ENCODE results near the gene NOTCH4.

Gene NOTCH4

DNA sequence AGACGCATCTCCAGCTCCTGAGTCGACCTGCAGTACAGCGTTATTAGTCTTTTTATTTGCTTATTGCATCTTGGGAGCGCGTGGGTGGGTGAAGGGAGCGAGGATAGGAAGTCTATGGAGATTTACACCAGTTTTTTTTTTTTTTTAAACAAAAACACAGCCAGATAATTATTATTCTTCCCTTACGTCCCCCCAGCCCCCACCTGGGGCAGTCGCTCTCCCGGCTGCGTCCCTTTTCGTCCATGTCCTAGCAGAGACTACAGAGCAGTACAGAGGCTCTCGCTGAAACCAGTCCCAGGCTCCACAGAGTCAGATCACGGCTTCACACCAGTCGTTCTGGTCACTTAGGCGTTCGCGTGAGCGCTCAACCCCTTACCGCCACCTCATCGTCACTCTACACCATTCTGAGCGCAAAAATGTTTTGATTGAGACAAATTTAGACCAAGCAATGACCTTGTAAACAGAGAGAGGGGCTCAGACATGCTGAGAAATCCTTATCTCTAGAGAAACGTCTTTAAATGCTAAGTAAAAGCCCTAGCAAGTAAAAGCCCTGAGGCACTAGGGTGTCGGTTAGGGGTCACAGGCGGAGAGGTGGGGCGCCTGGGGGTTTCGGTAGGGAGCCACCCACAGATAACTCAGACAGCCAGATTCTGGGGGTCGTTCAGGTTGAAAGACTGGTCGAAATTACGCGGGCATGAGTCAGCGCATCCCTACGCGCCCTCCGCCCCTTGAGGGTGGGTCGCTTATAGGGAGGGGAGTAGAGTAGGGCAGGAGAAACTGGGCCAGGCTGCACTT, 70.9 kb downstream of the NOTCH4 start:
- Histone ChIP-seq H3K4me1 (ENCODE audit: control insufficient read depth in 2 of 2, insufficient read depth in 2 of 2, low read length in 2 of 2) (peaks cover 13 to 21% of the 10 kb centered on the region in 2 donors), H3K9me3 (ENCODE audit: control insufficient read depth in 2 of 2, low read length in 2 of 2) (no peaks in the 10 kb centered on the region), H3K4me3 (ENCODE audit: low read length in 2 of 2) (peak overlapping the region; percentile 82 to 94)

DNA sequence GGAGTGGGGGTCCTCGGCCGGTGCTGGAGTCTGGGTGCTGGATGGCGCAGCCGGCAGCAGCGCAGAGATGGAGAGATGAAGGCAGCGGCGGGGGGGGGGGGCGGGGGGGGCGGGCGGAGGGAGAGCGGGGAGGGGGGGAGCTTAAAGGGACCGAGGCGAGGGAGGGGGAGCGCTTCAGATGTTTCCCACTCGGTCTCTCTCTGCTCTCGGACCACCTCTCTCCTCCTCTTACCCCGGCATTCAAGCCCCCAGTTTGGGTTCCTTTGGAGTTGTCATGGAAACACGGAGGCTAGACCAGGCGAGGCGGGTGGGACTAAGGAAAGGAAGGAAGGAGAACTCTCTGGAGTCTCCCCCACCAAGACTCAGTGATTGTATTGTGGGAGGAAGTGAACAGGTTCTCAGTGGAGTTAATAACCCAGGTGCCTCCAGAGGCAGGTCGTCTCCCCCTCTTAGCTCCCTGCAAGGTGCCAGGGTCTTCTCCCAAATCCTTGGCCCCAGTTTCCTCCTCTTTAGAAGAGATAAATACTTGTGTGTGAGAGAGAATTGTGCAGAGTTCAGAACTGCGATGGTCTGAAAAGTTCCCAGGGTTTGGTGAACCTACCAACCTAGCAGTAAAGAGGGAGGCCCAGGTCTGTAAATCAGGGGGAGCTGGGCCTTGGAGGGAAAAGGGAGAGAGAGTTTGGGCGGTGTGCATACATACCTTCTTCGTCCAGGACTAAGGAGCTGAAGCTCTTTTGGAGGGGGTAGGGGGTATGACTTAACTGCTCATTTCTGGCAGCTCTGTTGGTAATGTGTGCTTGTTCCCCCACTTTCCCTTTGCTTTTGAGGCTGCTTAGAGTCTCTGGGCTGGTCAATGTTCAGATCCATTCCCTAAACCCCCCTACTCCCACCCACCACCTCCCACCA, 71.8 kb downstream of the NOTCH4 start, which contains the start of gene PRRT1:
TSS of gene PRRT1 (minus strand) at position 77 of the 906 bp plus-strand sequence. CDS start 112 bp downstream, outside the sequence.
- Histone ChIP-seq H3K4me1 (ENCODE audit: control insufficient read depth in 2 of 2, insufficient read depth in 2 of 2, low read length in 2 of 2) (peaks cover 13 to 21% of the 10 kb centered on the region in 2 donors), H3K4me3 (ENCODE audit: low read length in 2 of 2) (peak within 1 kb of the TSS; percentile 21 to 94), H3K27ac (ENCODE audit: low read depth in 2 of 2, low read length in 2 of 2) (peak within 1 kb of the TSS in 1 of 2 donors; percentile 92), H3K9me3 (ENCODE audit: control insufficient read depth in 2 of 2, low read length in 2 of 2) (no peaks in the 10 kb centered on the region), H3K36me3 (ENCODE audit: control insufficient read depth in 2 of 2, insufficient read depth in 2 of 2, low read length in 2 of 2) (peaks cover 0 to 2% of the 10 kb centered on the region in 2 donors), H3K27me3 (ENCODE audit: control insufficient read depth in 2 of 2, insufficient read depth in 2 of 2, low read length in 2 of 2) (no peaks in the 10 kb centered on the region), H3K9ac (ENCODE audit: low read depth in 1 of 2, low read length in 2 of 2) (peak within 1 kb of the TSS; percentile 17 to 65)

More for the DNA sequence above, 70.9 kb downstream of the NOTCH4 start:
- Histone ChIP-seq H3K36me3 (ENCODE audit: control insufficient read depth in 2 of 2, insufficient read depth in 2 of 2, low read length in 2 of 2) (peaks cover 5 to 9% of the 10 kb centered on the region in 2 donors), H3K27me3 (ENCODE audit: control insufficient read depth in 2 of 2, insufficient read depth in 2 of 2, low read length in 2 of 2) (no peaks in the 10 kb centered on the region), H3K27ac (ENCODE audit: low read depth in 2 of 2, low read length in 2 of 2) (peak overlapping the region; percentile 77 to 92), H3K9ac (ENCODE audit: low read depth in 1 of 2, low read length in 2 of 2) (peak overlapping the region; percentile 52 to 65)

DNA sequence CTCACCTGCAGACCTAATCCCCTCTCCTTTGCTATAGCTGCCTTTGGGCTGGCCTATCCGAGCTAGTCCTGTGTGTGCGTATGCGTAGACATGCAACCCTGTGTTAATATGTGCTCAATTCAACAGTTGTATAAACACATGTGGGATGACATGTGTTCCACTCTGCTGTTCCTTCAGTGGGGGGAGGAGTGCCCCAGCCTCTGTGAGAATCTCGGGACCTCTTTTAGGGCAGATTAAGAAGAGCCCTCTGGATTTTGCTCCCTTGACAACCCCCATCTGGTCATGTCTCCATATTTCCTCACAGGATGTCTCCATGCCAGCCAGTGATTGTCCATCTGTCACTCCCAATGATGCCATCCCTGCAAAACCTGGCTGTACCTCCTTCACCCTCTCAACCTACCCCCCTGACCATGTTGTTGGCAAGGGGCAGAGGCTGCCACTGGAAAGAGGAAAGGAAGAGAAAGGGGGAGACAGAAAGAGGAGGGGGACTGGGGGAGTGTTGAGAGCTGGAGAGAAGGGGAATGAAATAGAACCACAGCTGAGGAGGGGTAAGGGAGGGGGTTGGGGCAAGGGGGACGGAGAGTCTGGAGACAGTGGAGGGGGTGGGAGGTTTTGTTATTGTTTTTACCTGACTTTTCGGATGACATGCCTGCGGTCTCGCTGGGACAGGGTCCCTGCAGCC, 72.5 kb downstream of the NOTCH4 start:
- peaks cover 13 to 21% of the 10 kb centered on the region in 2 donors for H3K4me1 ChIP-seq (ENCODE audit: control insufficient read depth in 2 of 2, insufficient read depth in 2 of 2, low read length in 2 of 2)
- H3K27me3 ChIP-seq (ENCODE audit: control insufficient read depth in 2 of 2, insufficient read depth in 2 of 2, low read length in 2 of 2) = no peaks in the 10 kb centered on the region
- peak overlapping the region in 1 of 2 donors; percentile 67 for H3K4me3 ChIP-seq (ENCODE audit: low read length in 2 of 2)
- H3K9me3 ChIP-seq (ENCODE audit: control insufficient read depth in 2 of 2, low read length in 2 of 2) = no peaks in the 10 kb centered on the region
- no peak overlapping the region for H3K27ac ChIP-seq (ENCODE audit: low read depth in 2 of 2, low read length in 2 of 2)
- H3K9ac ChIP-seq (ENCODE audit: low read depth in 1 of 2, low read length in 2 of 2) = no peak overlapping the region
- no peaks in the 10 kb centered on the region for H3K36me3 ChIP-seq (ENCODE audit: control insufficient read depth in 2 of 2, insufficient read depth in 2 of 2, low read length in 2 of 2)

DNA sequence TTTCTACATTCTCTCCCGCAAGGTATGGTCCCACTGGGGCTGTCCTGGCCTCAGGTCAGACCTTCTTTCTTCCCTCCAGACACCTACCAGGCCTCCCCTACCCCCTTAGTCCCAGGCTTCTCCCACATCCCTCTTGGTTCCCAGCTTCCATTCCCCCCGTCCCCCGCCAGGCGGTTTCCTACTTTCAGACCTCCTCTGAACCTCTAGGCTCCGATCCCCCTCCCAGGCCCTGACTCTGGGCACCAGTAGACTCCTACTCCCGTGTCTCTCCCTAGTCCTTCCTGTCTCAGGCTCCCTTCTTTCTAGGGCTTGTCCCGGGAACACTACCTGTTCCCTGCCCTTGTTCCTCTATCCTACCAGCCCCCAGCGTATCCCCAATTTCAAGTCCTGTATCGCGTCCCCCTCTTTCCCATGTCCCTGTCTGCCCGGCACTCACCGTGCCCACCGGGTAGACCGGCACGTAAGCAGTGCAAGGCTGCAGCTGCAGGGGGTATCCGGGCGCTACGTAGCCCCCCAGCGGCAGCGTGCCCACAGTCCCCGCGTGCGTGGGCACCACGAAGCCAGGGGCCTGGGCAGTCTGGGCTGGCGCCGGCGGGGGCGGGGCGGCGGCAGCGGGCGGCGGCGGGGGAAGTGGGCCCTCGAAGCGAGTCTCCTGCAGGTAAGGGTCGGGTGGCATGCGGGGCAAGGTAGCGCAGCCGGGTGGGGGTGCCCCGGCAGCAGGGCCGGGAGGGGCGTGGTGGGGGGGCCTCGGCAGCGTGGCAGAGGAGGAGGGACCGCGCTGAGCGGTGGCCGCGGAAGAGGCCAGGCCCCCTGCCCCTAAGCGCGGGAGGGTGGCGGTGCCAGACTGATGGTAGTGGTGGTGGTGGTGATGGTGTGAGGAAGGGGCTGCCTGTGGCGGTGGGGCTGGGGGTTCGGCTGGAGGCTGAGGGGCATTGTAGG, 73.7 kb downstream of the NOTCH4 start:
- Histone ChIP-seq H3K9ac (ENCODE audit: low read depth in 1 of 2, low read length in 2 of 2) (no peak overlapping the region), H3K27me3 (ENCODE audit: control insufficient read depth in 2 of 2, insufficient read depth in 2 of 2, low read length in 2 of 2) (no peaks in the 10 kb centered on the region), H3K4me3 (ENCODE audit: low read length in 2 of 2) (no peak overlapping the region), H3K27ac (ENCODE audit: low read depth in 2 of 2, low read length in 2 of 2) (no peak overlapping the region), H3K36me3 (ENCODE audit: control insufficient read depth in 2 of 2, insufficient read depth in 2 of 2, low read length in 2 of 2) (no peaks in the 10 kb centered on the region), H3K4me1 (ENCODE audit: control insufficient read depth in 2 of 2, insufficient read depth in 2 of 2, low read length in 2 of 2) (peaks cover 7 to 19% of the 10 kb centered on the region in 2 donors), H3K9me3 (ENCODE audit: control insufficient read depth in 2 of 2, low read length in 2 of 2) (no peaks in the 10 kb centered on the region)

DNA sequence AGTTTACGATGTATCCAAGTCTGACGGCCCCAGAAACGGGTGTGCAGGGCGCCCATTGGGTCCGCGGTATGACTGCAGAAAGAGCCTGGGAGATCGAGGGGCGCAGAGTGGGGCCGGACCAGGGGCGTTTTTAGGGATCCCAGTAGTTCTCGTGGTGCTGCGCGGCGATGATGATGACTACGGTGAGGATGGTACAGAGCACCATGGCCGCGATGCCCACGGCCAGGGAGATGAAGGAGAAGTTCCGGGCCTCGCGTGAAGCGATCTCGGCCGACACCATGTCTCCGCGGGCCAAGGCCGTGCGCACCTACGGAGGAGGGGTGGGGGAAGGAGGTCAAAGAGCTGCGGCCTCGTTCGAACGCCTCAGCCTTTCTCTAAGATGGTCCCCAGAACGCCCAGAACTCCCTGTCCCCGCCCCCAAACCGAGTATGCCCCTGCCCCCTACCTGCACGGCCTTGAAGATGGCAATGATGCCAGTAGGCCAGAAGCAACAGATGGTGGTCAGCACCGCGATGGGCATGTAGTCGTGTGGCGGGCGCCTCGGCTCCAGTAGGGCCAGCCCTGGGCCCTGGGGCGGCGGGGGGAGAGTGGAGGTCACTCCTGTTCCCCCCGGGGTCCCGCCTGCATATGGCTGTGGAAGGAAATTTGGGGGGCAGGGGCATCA, 74.6 kb downstream of the NOTCH4 start:
- H3K4me3 ChIP-seq (ENCODE audit: low read length in 2 of 2) = no peak overlapping the region

DNA sequence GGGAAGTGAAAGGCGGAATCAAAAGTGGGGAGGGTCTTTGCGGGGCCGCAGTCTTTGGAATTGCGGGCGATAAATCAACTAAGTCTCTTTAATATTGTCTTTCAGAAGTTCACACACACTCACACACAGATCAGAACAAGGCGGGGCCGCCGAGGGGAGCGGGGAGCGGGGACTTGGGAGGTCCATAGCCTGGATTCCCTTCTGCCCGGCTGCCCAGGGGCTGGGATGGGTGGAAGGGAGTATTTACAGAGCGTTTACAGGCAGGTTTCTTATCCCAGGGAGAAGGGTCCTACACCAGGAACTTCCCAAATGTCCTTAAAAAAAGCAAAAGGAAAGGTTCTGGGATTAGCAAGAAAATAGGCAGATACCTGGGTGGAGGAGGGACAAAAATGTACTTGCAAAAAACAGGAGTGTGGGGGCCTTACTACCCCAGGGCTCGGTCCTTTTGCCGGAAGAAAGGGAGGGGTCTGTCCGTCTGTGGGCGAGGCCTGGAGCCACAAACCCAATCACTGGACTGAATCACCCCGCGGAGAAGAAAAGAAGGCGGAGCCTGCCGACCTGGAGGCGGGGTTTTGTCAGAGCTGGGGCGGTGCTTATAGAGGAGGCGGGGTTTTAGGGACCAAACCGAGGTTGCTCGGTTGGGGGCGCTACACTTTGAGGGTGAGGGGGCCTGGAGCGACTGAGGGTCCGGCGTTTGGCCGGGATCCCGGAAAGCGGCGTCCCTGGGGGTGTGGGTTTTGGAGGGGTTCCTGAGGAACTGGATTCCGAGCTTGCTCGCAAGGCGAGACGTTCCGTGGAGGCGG, 75.4 kb downstream of the NOTCH4 start:
- H3K27me3 ChIP-seq (ENCODE audit: control insufficient read depth in 2 of 2, insufficient read depth in 2 of 2, low read length in 2 of 2) = no peaks in the 10 kb centered on the region
- H3K4me1 ChIP-seq (ENCODE audit: control insufficient read depth in 2 of 2, insufficient read depth in 2 of 2, low read length in 2 of 2) = peaks cover 0 to 11% of the 10 kb centered on the region in 2 donors
- H3K27ac ChIP-seq (ENCODE audit: low read depth in 2 of 2, low read length in 2 of 2) = no peak overlapping the region

More for the DNA sequence above, 74.6 kb downstream of the NOTCH4 start:
- H3K36me3 ChIP-seq (ENCODE audit: control insufficient read depth in 2 of 2, insufficient read depth in 2 of 2, low read length in 2 of 2) = no peaks in the 10 kb centered on the region
- no peak overlapping the region for H3K27ac ChIP-seq (ENCODE audit: low read depth in 2 of 2, low read length in 2 of 2)
- H3K9me3 ChIP-seq (ENCODE audit: control insufficient read depth in 2 of 2, low read length in 2 of 2) = no peaks in the 10 kb centered on the region
- H3K9ac ChIP-seq (ENCODE audit: low read depth in 1 of 2, low read length in 2 of 2) = peak overlapping the region in 1 of 2 donors; percentile 24
- H3K27me3 ChIP-seq (ENCODE audit: control insufficient read depth in 2 of 2, insufficient read depth in 2 of 2, low read length in 2 of 2) = no peaks in the 10 kb centered on the region
- H3K4me1 ChIP-seq (ENCODE audit: control insufficient read depth in 2 of 2, insufficient read depth in 2 of 2, low read length in 2 of 2) = peaks cover 0 to 9% of the 10 kb centered on the region in 2 donors

DNA sequence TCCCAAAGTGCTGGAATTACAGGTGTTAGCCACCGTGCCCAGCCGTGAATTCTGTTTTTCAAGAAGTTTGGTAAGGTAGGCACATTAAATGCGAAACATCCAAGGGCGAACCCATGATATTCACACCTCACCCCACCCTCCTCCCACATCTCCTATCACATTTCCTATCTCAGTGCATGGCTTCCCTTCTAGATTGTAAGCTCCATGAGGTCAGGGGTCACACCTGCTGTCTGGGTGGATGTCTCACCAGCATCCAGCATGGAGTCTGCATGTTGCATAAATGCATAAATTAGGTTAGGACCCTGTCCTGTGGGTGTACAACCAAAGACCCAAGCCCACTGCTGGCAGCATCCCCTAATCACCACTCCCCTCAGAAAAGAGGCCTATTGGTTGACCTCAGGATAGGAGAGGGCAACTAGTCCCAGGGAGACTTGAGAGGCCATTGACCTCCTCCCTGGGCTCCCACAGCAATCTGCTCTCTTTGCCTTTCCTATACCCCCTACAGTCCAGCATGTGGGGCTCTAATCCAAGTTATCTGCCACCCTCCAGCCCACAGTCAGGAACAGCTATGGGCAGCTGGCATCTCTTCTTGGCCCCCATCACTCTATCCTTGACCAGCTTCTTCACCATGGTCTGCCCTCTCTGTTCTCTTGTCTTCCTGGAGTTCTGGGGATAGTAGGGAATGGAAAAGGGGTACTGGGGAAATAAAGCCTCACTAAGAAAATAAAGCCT, 76.3 kb downstream of the NOTCH4 start:
- H3K4me1 ChIP-seq (ENCODE audit: control insufficient read depth in 2 of 2, insufficient read depth in 2 of 2, low read length in 2 of 2) = peaks cover 0 to 8% of the 10 kb centered on the region in 2 donors
- no peak overlapping the region for H3K9ac ChIP-seq (ENCODE audit: low read depth in 1 of 2, low read length in 2 of 2)
- H3K4me3 ChIP-seq (ENCODE audit: low read length in 2 of 2) = no peak overlapping the region
- H3K9me3 ChIP-seq (ENCODE audit: control insufficient read depth in 2 of 2, low read length in 2 of 2) = no peaks in the 10 kb centered on the region
- H3K27me3 ChIP-seq (ENCODE audit: control insufficient read depth in 2 of 2, insufficient read depth in 2 of 2, low read length in 2 of 2) = no peaks in the 10 kb centered on the region
- H3K27ac ChIP-seq (ENCODE audit: low read depth in 2 of 2, low read length in 2 of 2) = no peak overlapping the region
- H3K36me3 ChIP-seq (ENCODE audit: control insufficient read depth in 2 of 2, insufficient read depth in 2 of 2, low read length in 2 of 2) = no peaks in the 10 kb centered on the region

More for the DNA sequence above, 75.4 kb downstream of the NOTCH4 start:
- Histone ChIP-seq H3K9ac (ENCODE audit: low read depth in 1 of 2, low read length in 2 of 2) (peak overlapping the region; percentile 12 to 24), H3K36me3 (ENCODE audit: control insufficient read depth in 2 of 2, insufficient read depth in 2 of 2, low read length in 2 of 2) (no peaks in the 10 kb centered on the region), H3K9me3 (ENCODE audit: control insufficient read depth in 2 of 2, low read length in 2 of 2) (no peaks in the 10 kb centered on the region), H3K4me3 (ENCODE audit: low read length in 2 of 2) (peak overlapping the region in 1 of 2 donors; percentile 57)

DNA sequence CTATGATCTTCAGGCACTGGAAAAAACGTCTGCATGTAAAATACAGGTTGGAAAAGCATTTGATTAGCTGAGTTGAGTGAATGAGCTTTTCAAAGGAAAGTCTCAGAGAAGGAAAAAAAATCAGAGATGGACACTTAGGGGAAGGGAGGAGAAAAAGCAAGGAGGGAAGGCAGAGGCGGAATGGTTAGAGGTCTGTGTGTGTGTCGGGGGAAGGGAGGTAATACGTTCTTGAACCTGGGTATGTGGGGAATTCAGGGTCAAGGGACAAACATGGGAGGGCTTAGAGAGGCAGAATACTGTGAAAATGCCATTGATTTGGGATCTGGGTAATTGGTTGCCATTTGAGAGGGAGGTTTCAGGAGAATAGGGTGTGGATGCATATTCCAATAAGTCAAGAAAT, 77.2 kb downstream of the NOTCH4 start:
- no peaks in the 10 kb centered on the region for H3K36me3 ChIP-seq (ENCODE audit: control insufficient read depth in 2 of 2, insufficient read depth in 2 of 2, low read length in 2 of 2)
- H3K27ac ChIP-seq (ENCODE audit: low read depth in 2 of 2, low read length in 2 of 2) = no peak overlapping the region
- no peaks in the 10 kb centered on the region for H3K27me3 ChIP-seq (ENCODE audit: control insufficient read depth in 2 of 2, insufficient read depth in 2 of 2, low read length in 2 of 2)

More for the DNA sequence above, 77.2 kb downstream of the NOTCH4 start:
- Histone ChIP-seq H3K9me3 (ENCODE audit: control insufficient read depth in 2 of 2, low read length in 2 of 2) (no peaks in the 10 kb centered on the region), H3K9ac (ENCODE audit: low read depth in 1 of 2, low read length in 2 of 2) (no peak overlapping the region), H3K4me3 (ENCODE audit: low read length in 2 of 2) (no peak overlapping the region), H3K4me1 (ENCODE audit: control insufficient read depth in 2 of 2, insufficient read depth in 2 of 2, low read length in 2 of 2) (peaks cover 3% of the 10 kb centered on the region in 2 donors)

Data from mucosa of rectum (tissue), 2 donors.